HG03095 (cell line): Measurements from ENCODE around the gene CNNM4.
A peak's percentile ranks its signal among the peaks of the same experiment; 100 is the strongest.

Experiments used
- ATAC-seq: cut with Tn5 transposase; IDR thresholded peaks from one replicate; pipeline ENCODE4 v1.9.1; 2021; ENCODE audit warnings: moderate library complexity; ENCODE audit not compliant: unreplicated experiment

The CNNM4 gene

DNA sequence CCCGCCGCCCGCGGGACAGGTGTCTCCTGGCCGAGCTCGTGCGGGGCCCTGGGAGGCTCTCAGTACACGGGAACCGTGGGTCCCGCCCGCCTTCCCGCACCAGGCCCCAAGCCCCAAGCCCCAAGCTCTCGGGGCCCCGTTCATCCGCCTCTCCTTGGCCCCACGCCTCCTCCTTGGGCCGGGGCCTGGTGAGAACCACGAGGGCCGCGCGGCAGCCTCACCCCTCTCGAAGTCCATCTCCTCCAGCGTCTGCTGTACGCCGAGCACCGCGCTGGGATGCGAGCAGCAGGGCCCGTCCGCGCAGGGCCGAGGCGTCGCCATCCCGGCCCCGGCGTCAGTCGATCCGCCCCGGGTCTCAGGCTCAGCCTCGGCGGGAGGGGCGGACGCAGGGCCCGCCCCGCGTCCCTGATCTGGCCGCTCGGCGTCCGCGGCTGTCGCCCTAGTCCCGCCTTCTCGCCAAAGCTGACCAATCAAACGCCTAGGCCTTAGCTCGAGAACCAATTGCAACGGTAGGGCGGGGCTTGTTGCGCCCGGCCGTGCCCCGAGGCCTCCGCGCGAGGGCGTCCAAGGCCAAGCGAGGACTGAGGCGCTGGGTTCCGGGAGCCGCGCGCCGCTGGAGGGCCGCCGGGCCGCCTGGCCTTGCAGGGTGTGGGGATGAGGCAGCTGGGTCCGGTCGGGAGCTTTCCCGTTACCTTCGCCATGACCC is 97.1 kb downstream of the CNNM4 start, which contains the start of gene ANKRD39:
TSS of gene ANKRD39 (minus strand) at position 350 of the 706 bp plus-strand sequence. CDS start at position 321, 29 bp downstream.
- ATAC-seq = peak; percentile 89

DNA sequence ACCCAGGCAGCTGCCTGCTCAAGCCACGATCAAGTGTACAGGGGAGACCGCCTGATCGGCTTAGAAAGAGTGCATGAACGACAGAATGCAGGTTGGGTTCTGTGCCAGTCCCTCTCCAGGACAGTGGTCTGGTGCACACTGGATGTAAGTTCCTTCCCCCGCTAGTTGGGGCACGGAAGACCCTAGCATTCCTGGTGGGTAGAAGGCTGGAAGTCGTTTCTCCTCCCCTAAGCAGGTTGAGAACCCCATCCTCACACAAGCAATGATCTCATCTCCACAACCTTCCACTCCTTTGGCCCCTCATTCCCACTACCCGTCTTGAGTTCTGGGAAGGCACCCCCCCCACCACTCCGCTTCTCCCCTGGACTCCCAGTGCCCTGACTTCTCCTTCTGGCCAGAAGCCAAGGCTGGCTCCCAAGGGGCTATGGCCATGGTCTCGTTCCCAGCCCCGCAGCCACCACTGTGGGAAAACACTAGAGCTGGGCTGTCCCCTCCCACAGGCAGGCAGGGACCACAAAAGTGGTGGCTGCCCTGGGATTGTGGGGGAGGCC is 98.5 kb downstream of the CNNM4 start:
- no peak for ATAC-seq

DNA sequence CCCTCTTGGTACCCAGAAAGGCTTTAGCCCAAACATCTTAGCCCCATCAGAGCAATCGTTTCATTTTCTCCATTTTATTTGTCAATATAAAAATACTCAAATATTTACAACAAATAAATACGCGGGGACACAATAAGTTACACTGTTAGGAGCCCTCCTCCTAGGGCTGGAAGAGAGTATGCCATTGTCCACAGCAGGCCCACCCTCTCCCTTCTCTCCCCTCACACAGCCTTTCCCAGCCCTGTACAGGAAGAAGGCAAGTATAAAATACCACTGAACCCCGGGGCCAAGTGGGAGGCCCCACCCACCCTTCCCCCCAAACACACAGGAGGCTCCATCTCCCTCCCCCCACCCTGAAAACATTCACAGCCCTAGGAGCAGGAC is 99.0 kb downstream of the CNNM4 start:
- no peak for ATAC-seq

GRCh38 chr2:96860065-96861029 is 99.6 kb downstream of the CNNM4 start:
- no peak for ATAC-seq

GRCh38 chr2:96861074-96861473 is 100.4 kb downstream of the CNNM4 start:
- ATAC-seq = no peak
